Esophagus muscularis mucosa (tissue), 4 donors: ENCODE data around the gene KCNQ5. TPM values are rescaled to one million over a fixed set of nuclear protein-coding genes. Genes with fewer than 3 reads are reported as not detected.

Experiments used
- DNase-seq: peaks from one replicate; pipeline ENCODE4 v3.0.0-alpha.2; 2017; ENCODE audit errors: extremely low spot score
- H3K27ac ChIP-seq, 4 donors: fragments of 200-600 bp; sonication (generic); replicated peaks in 1 of 4; 1 replicate in 3 of 4; 2 replicates in 1 of 4; pipeline ENCODE4 v1.5.1; 2016 to 2019; ENCODE audit warnings: mild to moderate bottlenecking in 1 of 4
- H3K27me3 ChIP-seq, 4 donors: fragments of 200-600 bp; sonication (generic); one replicate each; pipeline versions ENCODE4 v1.5.1 to v1.6.0; 2016 to 2019
- H3K36me3 ChIP-seq, 4 donors: fragments of 200-600 bp; sonication (generic); one replicate each; pipeline ENCODE4 v1.5.1; 2016 to 2019
- H3K4me1 ChIP-seq, 4 donors: fragments of 200-600 bp; sonication (generic); one replicate each; pipeline ENCODE4 v1.5.1; 2016 to 2019
- H3K4me3 ChIP-seq, 4 donors: fragments of 200-600 bp; sonication (generic); 1 replicate in 2 of 4; 2 replicates in 2 of 4; pipeline ENCODE4 v1.5.1; 2016 to 2019; ENCODE audit warnings: mild to moderate bottlenecking in 4 of 4, moderate library complexity in 1 of 4
- H3K9me3 ChIP-seq, 4 donors: fragments of 200-600 bp; sonication (generic); 1 replicate in 3 of 4; 2 replicates in 1 of 4; pipeline ENCODE4 v1.5.1; 2016 to 2019
- EP300 ChIP-seq: sonication (generic); formaldehyde crosslinking; IDR thresholded peaks from one replicate; pipeline ENCODE4 v1.6.1; 2017; ENCODE audit warnings: antibody characterized with exemption
- POLR2A ChIP-seq: fragments of 450-650 bp; IDR thresholded peaks from one replicate; pipeline ENCODE4 v1.6.1; 2017; ENCODE audit warnings: antibody characterized with exemption, moderate library complexity, mild to moderate bottlenecking, low read depth
- POLR2AphosphoS5 ChIP-seq, 2 donors: sonication (generic); formaldehyde crosslinking; IDR thresholded peaks; one replicate each; pipeline ENCODE4 v1.6.1; 2017; ENCODE audit warnings: antibody characterized with exemption in 2 of 2
- WGBS: methylation state at CpG from one replicate; pipeline ENCODE4 v1.1.5; 2018; 5-methylcytosine and 5-hydroxymethylcytosine counted together
- intact Hi-C: fragments of 100-400 bp; cut with DNase I; formaldehyde crosslinking; loops from one replicate; pipeline ENCODE4 v1.15.1; 2023
- total RNA-seq, 4 donors: library from RNA; depleted of rRNA; stranded (reverse); fragments of >200 nt; gene quantifications; one replicate each; pipeline versions ENCODE4 v1.1.0 to v1.2.1, GENCODE V29; 2016
- TF ChIP-seq, protein P1 (sequence below), 3 experiments: fragments of 200-600 bp in 2 of 3; fragments of 450-650 bp in 1 of 3; sonication (generic) in 2 of 3; IDR thresholded peaks; one replicate each; pipeline ENCODE4 v1.5.1; 2017 to 2019; ENCODE audit warnings: antibody characterized with exemption in 3 of 3, mild to moderate bottlenecking in 2 of 3, moderate library complexity in 1 of 3

The KCNQ5 gene
- total RNA-seq, 4 donors from 2014 or later: 1.2 to 2.2 (median 1.8) TPM

- Histone ChIP-seq H3K27me3 (no peaks in the 10 kb centered on the region), H3K9me3 (no peaks in the 10 kb centered on the region), H3K36me3 (no peaks in the 10 kb centered on the region), H3K4me1 (peaks cover 0 to 2% (median 0%) of the 10 kb centered on the region in 4 donors), H3K4me3 (no peak overlapping the region), H3K27ac (no peak overlapping the region)
- TF ChIP-seq, protein P1, sequence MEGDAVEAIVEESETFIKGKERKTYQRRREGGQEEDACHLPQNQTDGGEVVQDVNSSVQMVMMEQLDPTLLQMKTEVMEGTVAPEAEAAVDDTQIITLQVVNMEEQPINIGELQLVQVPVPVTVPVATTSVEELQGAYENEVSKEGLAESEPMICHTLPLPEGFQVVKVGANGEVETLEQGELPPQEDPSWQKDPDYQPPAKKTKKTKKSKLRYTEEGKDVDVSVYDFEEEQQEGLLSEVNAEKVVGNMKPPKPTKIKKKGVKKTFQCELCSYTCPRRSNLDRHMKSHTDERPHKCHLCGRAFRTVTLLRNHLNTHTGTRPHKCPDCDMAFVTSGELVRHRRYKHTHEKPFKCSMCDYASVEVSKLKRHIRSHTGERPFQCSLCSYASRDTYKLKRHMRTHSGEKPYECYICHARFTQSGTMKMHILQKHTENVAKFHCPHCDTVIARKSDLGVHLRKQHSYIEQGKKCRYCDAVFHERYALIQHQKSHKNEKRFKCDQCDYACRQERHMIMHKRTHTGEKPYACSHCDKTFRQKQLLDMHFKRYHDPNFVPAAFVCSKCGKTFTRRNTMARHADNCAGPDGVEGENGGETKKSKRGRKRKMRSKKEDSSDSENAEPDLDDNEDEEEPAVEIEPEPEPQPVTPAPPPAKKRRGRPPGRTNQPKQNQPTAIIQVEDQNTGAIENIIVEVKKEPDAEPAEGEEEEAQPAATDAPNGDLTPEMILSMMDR (IDR thresholded peaks at IDR 0.05): no peak
- TF ChIP-seq EP300: no peak
- no peak for TF ChIP-seq POLR2A
- TF ChIP-seq POLR2AphosphoS5 (IDR thresholded peaks at IDR 0.05): no peak
- intact Hi-C loops: no loop called here
- 86% methylated on average over 1 of the region's 1 CpG for WGBS
- no peak for DNase-seq
Measured at GRCh38 chr6:73050706-73051105, 428.8 kb downstream of the KCNQ5 start.

- Histone ChIP-seq H3K4me1 (no peaks in the 10 kb centered on the region), H3K9me3 (no peaks in the 10 kb centered on the region), H3K36me3 (no peaks in the 10 kb centered on the region), H3K27me3 (no peaks in the 10 kb centered on the region), H3K4me3 (no peak overlapping the region), H3K27ac (no peak overlapping the region)
- TF ChIP-seq POLR2A: no peak
- no peak for TF ChIP-seq POLR2AphosphoS5 (IDR thresholded peaks at IDR 0.05)
- TF ChIP-seq EP300: no peak
- TF ChIP-seq, protein P1 (IDR thresholded peaks at IDR 0.05): no peak
- WGBS: 93% methylated on average over 4 of the region's 5 CpGs
- intact Hi-C loops: no loop called here
- DNase-seq: no peak
Measured at GRCh38 chr6:73051147-73051546, 429.3 kb downstream of the KCNQ5 start.

GRCh38 chr6:73054958-73055357 is 433.1 kb downstream of the KCNQ5 start:
- Histone ChIP-seq H3K4me3 (no peak overlapping the region), H3K27ac (no peak overlapping the region), H3K9me3 (no peaks in the 10 kb centered on the region), H3K36me3 (no peaks in the 10 kb centered on the region), H3K27me3 (no peaks in the 10 kb centered on the region), H3K4me1 (no peaks in the 10 kb centered on the region)
- intact Hi-C loops: no loop called here
- 83% methylated on average over 11 of the region's 11 CpGs for WGBS
- no peak for DNase-seq
- TF ChIP-seq, protein P1 (IDR thresholded peaks at IDR 0.05): no peak
- no peak for TF ChIP-seq POLR2AphosphoS5 (IDR thresholded peaks at IDR 0.05)
- no peak for TF ChIP-seq EP300

DNA sequence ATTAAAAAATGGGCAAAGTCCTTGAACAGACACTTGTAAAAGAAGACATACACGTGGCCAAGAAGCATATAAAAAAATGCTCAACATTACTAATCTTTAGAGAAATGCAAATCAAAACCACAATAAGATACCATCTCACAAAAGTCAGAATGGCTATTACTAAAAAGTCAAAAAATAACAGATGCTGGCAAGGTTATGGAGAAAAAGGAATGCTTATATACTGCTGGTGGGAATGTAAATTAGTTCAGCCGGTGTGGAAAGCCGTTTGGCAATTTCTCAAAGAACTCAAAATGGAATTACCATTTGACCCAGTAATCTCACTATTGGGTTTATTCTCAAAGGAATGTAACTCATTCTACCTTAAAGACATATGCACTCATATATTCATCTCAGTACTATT is 436.9 kb downstream of the KCNQ5 start:
- Histone ChIP-seq H3K4me3 (no peak overlapping the region), H3K4me1 (no peaks in the 10 kb centered on the region), H3K27ac (no peak overlapping the region), H3K9me3 (no peaks in the 10 kb centered on the region), H3K27me3 (no peaks in the 10 kb centered on the region), H3K36me3 (no peaks in the 10 kb centered on the region)
- intact Hi-C loops: no loop called here
- TF ChIP-seq EP300: no peak
- TF ChIP-seq POLR2AphosphoS5 (IDR thresholded peaks at IDR 0.05): no peak
- TF ChIP-seq POLR2A: no peak
- TF ChIP-seq, protein P1 (IDR thresholded peaks at IDR 0.05): no peak
- DNase-seq: no peak
- 82% methylated on average over 3 of the region's 3 CpGs for WGBS

DNA sequence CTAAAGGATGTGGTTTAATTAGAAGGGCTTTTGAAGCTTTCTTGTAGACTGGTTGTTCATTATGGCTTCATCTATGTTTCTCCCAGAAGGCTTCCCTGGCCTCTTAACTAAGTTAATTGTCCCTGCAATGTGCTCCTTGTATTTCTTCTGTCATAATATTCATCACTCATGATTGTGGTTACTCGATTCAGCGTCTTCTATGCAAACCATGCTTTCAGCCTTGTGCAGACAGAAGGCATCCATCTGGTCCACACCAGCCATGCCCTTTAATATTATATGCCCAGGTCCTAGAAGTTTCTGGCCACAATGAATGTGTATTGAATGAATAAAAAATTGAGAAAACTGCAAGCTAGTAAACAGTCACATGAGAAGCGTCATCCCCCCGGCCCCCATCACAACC is 440.3 kb downstream of the KCNQ5 start:
- no peaks in the 10 kb centered on the region for H3K9me3 ChIP-seq
- WGBS: 36% methylated on average over 4 of the region's 4 CpGs
- H3K4me3 ChIP-seq: no peak overlapping the region
- no peaks in the 10 kb centered on the region for H3K36me3 ChIP-seq
- no peak for DNase-seq
- no peaks in the 10 kb centered on the region for H3K4me1 ChIP-seq
- intact Hi-C loops: no loop called here
- no peaks in the 10 kb centered on the region for H3K27me3 ChIP-seq
- H3K27ac ChIP-seq: no peak overlapping the region
- TF ChIP-seq EP300 (no peak), POLR2AphosphoS5 (IDR thresholded peaks at IDR 0.05) (no peak), POLR2A (no peak)
- TF ChIP-seq, protein P1 (IDR thresholded peaks at IDR 0.05): no peak
